GM06990 (cell line): ENCODE data around the gene TMEM151A.
"Not testable (repeated sequence)": the region's sequence is repeated elsewhere in the genome, so short reads cannot be mapped to it uniquely, and the experiment has no call there.

ENCODE experiments used
- DNase-seq: peaks from one replicate; pipeline ENCODE4 v3.0.0-alpha.2; 2011; ENCODE audit not compliant: insufficient read length; ENCODE audit errors: extremely low read depth
- H3K27me3 ChIP-seq: replicated peaks from 2 replicates; pipeline ENCODE4 v1.6.0; 2011; ENCODE audit warnings: low read length; ENCODE audit not compliant: control insufficient read depth, insufficient read depth
- H3K36me3 ChIP-seq: 2 replicates; pipeline ENCODE4 v1.5.1; 2011; ENCODE audit warnings: low read length; ENCODE audit not compliant: control insufficient read depth, insufficient read depth
- H3K4me3 ChIP-seq: replicated peaks from 2 replicates; pipeline ENCODE4 v1.5.1; 2011; ENCODE audit warnings: low read depth, mild to moderate bottlenecking, control low read depth, low read length
- CTCF ChIP-seq: IDR thresholded peaks from 2 replicates; pipeline ENCODE4 v1.5.1; 2011; ENCODE audit warnings: low read length, control low read depth, mild to moderate bottlenecking, inconsistent platforms; ENCODE audit not compliant: insufficient read depth, poor library complexity, severe bottlenecking

The TMEM151A gene

GRCh38 chr11:66248903-66249302, 42.8 kb upstream of the TMEM151A start:
- no peak for TF ChIP-seq CTCF
- Histone ChIP-seq H3K36me3 (peaks cover 11% of the 10 kb centered on the region), H3K4me3 (no peak overlapping the region), H3K27me3 (no peaks in the 10 kb centered on the region)
- DNase-seq: no peak

- Histone ChIP-seq H3K36me3 (peaks cover 3% of the 10 kb centered on the region), H3K27me3 (no peaks in the 10 kb centered on the region), H3K4me3 (no peak overlapping the region)
- DNase-seq: no peak
- TF ChIP-seq CTCF: no peak
Measured at GRCh38 chr11:66251809-66252208, 39.9 kb upstream of the TMEM151A start.

- DNase-seq, H3K27me3 ChIP-seq, H3K4me3 ChIP-seq, H3K36me3 ChIP-seq: not testable (repeated sequence)
Measured at GRCh38 chr11:66253081-66253480, 38.6 kb upstream of the TMEM151A start.

- TF ChIP-seq CTCF: no peak
- no peak for DNase-seq
- H3K27me3 ChIP-seq: no peaks in the 10 kb centered on the region
- peaks cover 30% of the 10 kb centered on the region for H3K36me3 ChIP-seq
- peak overlapping the region; percentile 70 for H3K4me3 ChIP-seq
Measured at GRCh38 chr11:66258473-66258893, 33.2 kb upstream of the TMEM151A start.

GRCh38 chr11:66259225-66259624, 32.5 kb upstream of the TMEM151A start:
- DNase-seq: no peak
- H3K36me3 ChIP-seq: peaks cover 34% of the 10 kb centered on the region
- TF ChIP-seq CTCF: no peak
- H3K4me3 ChIP-seq: no peak overlapping the region; the same call in 1 of the 2 replicates
- H3K27me3 ChIP-seq: no peaks in the 10 kb centered on the region

GRCh38 chr11:66259956-66260355, 31.7 kb upstream of the TMEM151A start:
- H3K4me3 ChIP-seq: no peak overlapping the region
- no peak for DNase-seq
- H3K27me3 ChIP-seq: no peaks in the 10 kb centered on the region
- peaks cover 40% of the 10 kb centered on the region for H3K36me3 ChIP-seq
- TF ChIP-seq CTCF: no peak
